HL-60 (cell line): Measurements from ENCODE around the gene ZNF648.

ENCODE experiments used
- CTCF ChIP-seq: IDR thresholded peaks from one replicate; pipeline ENCODE4 v1.5.1; 2011; ENCODE audit warnings: low read length, control low read depth, inconsistent platforms; ENCODE audit not compliant: insufficient read depth
- GABPA ChIP-seq: IDR thresholded peaks from 2 replicates; pipeline ENCODE4 v1.6.1; 2012; ENCODE audit warnings: low read depth
- REST ChIP-seq: IDR thresholded peaks from 2 replicates; pipeline ENCODE4 v1.6.1; 2012; ENCODE audit warnings: low read depth; ENCODE audit not compliant: insufficient replicate concordance

- TF ChIP-seq REST: no peak
- no peak for TF ChIP-seq CTCF
- TF ChIP-seq GABPA: no peak
Measured at GRCh38 chr1:182060877-182061276, 635 bp downstream of the ZNF648 start.
